Measurements from ENCODE around the gene DES.

DNA sequence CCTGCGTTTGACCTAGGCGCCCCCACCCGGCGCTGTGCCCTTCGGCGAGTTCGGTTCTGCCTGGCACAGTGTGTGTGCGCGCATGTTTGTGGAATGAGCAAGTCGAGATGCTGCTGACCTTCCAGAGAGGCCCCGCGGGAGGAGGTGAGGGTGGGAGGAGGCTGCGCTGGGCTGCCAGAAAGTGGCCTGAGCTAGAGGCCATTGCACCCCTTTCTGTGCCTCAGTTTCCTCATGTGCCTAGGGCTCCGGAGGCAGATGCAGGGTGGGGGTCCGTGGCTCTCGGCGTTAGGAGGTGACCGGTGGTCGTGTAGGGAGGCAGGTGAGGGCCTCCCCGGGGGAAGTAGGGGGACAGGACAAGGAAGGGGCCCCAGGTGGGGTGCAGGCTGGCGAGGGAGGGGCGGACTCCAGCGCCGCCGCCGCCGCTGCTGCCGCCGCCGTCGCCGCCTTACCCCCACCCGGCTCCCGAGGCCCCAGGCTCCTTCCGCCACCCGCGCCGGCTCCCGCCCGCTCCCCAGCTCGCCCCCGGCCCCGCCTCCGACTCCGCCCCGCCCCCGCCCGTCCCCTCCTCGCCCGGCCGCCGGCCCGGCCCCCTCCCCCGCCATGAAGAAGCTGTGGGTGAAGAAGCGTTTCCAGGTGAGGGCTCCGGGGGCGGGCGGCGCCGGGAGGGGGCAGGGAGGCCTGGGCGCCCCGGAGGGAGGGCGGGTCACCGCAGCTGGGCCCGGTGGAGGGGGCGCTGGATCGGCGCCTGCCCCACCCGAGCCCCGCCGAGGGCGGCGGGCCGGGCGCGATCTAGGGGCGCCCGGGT lies 23.5 kb downstream of the DES start:
- TF ChIP-seq POLR2A (IDR thresholded peaks at IDR 0.05; ENCODE audit: low read depth, low read length) (no peak), POU2F2 (IDR thresholded peaks at IDR 0.05; ENCODE audit: low read depth, low read length) (no peak), PAX5 (IDR thresholded peaks at IDR 0.05; ENCODE audit: insufficient read depth, low read length, severe bottlenecking) (no peak), TAF1 (IDR thresholded peaks at IDR 0.05; ENCODE audit: low read depth, low read length) (no peak), POLR2AphosphoS5 (IDR thresholded peaks at IDR 0.05; ENCODE audit: low read depth, low read length) (no peak)

Measured in GM12891 (cell line).